GM21786 (cell line): Measurements from ENCODE around the gene MAP2K2.

Experiments
- ATAC-seq: cut with Tn5 transposase; IDR thresholded peaks from one replicate; pipeline ENCODE4 v1.9.1; 2021; ENCODE audit not compliant: unreplicated experiment

Gene MAP2K2

DNA sequence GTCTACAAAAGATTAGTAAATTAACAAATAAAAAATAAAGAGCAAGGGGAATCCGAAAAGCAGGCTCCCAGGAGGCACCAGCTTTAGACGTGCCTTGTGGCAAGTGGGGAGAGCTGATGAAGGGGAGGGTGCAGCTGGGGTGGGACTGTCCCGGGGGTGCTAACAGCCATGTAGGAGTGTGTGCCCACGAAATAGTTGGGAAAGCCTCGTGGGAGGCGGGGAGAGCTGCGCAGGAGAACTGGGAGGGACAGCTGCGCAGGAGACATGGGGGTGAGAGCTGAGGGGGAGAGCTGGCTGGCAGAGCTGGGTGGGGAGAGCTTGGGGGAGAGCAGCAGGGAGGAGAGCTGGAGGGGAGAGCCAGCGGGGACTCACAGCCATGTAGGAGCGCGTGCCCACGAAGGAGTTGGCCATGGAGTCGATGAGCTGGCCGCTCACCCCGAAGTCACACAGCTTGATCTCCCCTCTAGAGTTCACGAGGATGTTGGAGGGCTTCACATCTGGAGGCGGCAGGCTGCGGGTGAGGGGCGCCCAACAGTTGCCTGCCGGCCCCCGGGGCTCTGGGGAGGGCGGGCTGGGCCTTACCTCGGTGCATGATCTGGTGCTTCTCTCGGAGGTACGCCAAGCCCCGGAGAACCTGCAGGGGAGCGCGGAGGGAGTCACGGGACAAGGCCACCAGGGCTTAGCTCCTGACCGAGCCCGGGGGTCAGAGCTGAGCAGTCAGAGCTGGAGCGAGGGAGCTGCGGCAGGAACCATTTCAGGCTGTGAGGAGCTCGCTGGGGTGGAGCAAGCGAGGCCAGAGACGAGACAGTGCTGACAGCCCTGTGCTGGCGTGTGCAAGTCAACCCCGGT, 23.1 kb downstream of the MAP2K2 start:
- ATAC-seq: no peak

DNA sequence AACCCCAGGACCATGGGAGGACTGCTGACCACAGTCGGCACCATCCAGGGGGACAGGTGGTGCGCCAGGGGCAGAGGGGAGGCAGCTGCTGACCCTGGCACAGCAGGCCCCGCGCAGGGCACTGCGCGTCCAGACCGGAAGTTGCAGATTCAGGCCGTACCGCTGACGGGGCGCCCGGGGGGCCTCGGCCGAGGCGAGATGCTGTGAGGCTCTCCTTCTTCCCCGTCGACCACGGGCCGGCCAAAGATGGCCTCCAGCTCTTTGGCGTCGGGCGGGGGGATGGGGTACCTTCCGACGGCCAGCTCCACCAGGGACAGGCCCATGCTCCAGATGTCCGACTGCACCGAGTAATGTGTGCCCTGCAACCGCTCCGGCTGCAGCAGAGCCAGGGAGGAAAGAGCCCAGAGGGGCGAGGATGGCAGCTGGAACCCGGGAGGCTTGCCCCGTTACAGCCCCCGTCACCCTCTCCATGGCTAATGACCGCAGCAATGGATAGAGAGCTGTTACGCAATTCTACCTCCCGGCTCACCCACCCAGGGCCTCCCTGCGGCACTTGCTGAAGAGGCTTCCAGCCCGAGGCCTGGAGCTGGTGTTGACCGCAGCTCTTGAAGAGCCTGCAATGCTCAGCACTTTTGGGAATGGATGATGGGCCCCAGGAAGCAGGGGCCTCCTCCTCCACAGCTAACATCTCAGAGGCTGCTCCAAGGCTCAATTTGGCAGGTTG, 24.7 kb downstream of the MAP2K2 start:
- no peak for ATAC-seq

DNA sequence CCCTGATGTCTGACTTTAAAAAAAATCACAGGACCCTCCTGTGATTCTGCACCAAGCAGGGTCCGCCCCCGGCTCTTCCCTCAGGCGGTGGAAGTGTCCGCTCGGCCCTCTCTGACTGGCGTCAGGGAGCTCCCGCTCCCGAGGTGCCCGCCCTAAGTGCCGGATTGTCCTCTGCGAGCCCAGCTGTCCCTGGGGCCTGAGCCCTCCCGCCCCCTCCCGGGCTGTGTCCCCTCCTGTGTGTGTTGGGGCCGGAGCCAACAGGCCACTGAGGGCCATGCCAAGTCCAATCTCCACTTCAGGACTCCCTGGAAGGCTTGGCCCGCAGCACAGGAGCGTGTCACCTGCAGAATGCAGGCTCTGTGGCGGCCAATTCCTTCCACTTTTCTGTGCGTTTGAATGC, 25.4 kb downstream of the MAP2K2 start:
- no peak for ATAC-seq

DNA sequence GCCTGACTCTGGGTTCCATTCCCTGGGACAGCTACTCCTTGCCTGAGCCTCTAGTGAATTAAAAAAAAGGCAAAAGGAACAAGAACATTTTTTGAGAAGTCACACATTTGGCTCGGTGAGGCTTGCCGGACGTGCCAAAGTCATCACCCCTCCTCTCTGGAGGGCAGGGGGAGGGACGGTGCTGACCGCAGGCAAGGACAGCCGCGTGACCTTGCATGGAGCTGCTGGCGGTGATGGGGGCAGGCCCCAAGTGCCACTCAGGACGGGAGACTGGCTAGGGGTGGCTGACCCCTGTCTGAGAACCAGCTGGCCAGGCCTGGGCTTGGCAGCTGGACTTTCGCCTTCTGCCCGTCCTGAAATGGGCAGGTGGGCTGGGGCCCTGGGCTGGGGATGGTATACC, 26.4 kb downstream of the MAP2K2 start:
- ATAC-seq: no peak

DNA sequence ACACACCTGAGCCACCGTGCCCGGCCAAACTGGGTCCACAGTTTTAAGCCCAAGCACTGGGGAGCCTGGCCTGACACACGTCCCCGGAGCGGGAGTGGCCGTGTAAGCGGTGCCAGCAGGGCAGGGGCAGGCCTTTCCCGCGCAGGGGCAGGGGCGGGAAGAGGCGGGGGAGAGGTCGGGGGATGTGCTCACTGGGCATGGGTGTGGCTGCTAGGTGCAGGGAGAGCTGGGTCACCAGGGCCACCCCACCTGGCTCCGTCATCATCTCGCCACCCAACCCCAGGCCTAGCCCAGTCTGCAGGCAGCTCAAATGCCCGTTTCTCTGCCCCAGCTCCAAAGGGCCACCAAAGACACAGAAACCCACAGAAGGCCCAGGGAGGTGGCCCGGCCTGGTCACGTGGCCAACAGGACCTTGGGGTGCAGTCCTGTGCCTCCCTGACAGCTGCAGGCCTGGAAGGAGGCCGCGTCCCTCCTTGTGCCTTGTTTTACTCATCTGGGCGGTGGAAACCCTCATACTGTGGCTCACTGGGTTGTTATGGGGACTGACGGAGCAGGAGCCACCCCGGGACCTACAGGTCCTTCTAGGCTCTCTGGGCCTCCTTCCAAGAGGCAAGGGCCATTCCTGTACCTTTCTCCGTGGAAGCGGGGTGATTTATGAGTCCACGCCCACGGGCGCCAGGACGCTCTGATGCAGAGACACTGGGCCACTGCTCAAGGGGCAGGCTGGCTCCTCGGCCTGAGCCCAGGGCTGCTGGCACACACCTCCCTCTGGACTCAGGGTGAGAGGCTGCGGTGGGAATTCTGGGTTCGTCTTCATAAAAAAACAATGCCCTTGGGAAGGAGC, 27.7 kb downstream of the MAP2K2 start:
- ATAC-seq: no peak

DNA sequence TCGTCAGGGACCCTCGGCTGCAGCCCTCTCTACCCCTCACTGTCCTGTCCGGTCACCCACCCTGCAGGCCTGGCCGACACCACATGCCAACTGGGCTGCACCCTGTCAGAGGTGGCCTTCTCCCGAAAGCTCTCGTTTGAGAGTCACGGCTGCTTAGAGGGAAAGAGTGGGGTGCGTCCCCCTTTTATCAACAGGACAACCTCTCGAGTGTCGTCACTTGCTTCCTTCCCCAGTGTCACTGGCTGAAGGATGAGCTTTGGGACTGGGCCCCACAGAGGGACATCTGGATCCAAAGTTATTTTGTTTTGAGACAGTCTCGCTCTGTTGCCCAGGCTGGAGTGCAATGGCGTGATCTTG, 28.5 kb downstream of the MAP2K2 start:
- no peak for ATAC-seq

DNA sequence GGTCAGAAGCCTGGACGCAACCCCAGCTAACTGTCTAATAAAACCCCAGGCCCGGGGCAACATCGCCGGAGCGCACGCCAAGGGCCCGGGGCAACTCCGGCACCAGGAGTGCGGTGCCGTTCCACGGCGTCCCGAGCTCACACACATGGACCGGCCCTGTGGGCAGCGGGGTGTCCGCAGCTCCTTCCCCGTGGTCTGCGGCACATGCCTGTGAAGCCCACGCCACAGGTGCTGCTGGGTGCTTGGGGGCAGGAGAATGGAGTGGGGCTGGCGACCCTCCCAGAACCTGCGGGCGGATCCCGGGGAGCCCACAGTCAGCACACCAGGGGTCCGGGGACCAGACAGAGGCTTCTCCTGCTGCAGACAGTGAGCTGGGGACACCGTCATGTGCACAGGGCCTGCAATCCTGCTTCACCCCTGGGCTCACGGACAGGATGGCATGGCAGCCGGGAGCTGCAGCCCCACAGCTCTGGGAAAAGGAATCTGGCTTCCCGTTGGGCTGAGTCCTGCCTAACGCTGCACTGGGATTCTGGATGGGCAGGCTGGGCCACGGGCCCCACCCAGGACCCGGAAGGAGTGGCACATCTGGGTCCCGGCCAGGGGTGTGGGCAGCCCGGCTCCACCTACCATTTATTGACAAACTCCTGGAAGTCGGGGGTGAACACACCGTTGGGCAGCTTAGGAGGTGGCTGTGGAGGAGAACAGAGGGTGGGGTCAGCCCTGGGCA, 29.0 kb downstream of the MAP2K2 start:
- no peak for ATAC-seq

DNA sequence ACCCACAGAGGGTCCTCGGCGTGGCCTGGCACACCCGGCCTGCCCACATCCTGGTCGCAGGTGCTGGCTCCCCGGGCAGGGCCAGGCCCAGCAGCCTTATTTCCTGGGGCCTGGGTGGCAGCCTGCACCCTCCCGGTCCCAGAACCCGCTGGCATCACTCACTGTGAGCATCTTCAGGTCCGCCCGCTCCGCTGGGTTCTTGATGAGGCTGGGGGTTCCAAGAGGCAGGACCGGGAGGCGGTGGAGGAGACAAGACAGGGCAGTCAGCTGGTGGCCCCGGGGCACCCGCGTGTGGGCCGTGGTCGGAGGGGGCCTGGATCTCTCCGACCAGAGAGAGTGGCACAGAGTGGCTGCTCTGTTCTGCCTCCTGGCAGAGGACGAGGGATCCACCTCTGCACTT, 29.6 kb downstream of the MAP2K2 start:
- no peak for ATAC-seq

DNA sequence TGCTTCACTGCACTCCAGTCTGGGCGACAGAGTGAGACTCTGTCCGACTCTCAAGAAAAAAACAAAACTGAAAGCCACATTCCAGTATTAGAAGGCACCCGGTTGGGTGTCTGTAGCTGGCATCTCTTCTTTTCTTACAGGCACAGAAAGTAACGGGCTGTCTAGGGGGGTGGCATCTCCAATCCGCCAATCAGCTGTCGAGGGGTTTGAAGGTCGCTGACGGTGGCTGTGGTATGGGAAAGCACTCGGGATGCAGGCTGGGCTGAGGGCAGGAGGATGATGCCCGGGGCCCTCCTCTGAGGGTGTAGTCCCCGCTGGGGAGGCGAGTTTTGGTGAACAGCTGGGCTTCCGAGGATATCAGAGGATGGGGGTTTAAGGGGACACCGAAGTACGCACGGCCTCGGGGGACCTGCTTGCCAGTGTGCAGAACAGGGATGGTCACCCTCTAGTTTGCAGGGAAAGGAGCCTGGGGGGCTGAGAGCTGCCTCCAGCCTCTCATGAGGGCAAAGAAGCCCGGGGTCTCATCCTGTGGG, 30.2 kb downstream of the MAP2K2 start:
- ATAC-seq: no peak

DNA sequence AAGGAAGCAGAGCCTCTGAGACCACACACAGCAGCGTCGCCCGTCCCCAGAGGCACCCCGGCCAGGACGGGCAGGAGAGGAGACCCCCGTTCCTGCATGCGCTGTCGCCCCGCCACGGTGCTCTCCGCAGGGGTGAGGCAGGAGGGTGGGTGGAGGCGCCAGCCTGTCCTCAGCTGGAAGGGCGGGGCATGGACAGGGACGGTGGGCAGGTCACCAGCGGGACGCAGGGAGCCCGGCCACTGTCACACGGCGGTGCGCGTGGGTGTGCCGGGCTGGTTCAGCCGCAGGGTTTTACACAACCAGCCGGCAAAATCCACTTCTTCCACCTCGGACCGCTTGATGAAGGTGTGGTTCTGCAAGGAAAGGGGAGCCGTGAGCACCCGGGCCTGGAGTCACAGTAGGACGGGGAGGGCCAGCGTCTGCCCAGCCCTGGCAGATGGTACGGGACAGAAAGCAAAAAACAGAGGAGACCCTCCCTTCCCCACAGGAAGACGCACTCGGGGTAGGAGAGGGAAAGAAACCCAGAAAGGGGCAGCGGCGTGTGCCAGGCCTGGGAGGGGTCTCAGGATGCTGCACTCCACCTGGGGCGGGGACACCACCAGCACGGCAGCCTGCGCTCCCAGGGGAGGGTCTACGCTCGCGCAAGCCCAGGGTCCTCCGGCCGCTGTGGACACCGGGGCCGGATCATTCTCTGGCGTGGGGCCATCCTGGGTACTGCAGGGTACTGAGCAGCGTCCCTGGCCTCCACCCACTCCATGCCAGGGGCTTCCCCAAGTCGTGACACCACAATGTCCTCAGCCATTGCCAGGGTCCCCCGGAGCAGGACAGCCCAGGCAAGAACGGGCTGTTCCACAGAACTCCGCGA, 33.3 kb downstream of the MAP2K2 start:
- ATAC-seq: no peak

DNA sequence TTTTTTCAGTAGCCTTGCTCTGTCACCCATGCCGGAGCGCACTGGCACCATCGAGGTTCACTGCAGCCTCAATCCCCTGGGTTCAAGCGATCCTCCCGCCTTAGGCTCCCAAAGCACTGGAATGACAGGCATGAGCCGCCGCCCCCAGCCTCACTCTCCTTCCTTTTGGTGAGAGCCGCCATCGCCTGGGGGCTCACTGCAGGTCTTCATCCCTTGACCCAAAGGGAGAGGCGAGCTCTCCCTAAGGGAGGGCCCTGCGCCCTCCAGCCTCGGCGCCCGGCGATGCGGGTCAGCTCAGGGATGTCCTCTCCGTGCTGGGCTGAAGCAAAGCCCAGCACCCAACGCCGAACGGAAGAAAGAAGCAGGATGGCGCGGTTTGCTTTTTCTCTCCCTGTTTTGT, 34.0 kb downstream of the MAP2K2 start:
- ATAC-seq: no peak

DNA sequence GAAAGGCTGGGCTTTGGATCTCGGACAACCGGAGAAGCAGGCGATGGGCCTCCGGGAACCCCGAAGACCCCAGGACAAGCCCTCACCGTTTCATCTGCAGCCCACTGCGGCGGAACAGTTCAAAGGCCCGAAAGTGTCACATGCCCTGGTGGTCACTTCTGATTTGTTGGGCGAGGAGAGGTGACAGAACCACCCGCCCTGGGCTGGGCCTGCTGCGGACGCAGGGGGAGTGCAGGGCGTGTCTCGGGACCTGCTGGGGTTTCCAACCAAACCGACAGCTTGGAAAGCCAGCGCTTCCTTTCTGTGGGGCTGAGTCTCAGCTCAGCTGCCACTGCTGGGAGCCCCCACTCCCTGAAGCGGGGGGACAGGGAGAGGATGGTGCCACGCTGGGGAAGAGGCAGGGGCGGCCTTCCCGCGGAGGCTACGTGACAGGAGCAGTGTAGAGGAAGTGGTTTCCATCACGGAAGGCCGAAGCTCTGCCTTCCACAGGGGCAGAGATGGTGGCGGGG, 34.5 kb downstream of the MAP2K2 start:
- ATAC-seq: peak; percentile 65

DNA sequence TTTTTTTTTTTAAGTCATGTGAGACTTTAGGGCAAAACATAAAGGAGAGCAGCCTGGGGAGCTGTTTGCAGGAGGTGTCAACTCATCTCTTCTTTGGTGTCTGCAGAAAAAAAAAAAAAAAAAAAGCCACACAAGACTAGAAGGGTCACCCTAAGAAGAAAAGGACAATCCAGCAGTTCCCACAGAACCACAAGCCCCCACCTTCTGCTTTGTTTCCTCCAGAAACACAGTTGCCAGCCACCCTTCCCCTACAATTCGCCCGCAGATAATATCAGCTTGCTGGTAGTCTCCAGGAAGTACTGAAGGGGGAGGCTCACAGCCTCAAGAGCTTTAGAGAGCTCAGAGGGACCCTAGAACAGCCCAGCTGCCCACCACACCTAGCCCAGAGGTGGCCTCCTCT, 34.9 kb downstream of the MAP2K2 start:
- ATAC-seq: peak; percentile 27

DNA sequence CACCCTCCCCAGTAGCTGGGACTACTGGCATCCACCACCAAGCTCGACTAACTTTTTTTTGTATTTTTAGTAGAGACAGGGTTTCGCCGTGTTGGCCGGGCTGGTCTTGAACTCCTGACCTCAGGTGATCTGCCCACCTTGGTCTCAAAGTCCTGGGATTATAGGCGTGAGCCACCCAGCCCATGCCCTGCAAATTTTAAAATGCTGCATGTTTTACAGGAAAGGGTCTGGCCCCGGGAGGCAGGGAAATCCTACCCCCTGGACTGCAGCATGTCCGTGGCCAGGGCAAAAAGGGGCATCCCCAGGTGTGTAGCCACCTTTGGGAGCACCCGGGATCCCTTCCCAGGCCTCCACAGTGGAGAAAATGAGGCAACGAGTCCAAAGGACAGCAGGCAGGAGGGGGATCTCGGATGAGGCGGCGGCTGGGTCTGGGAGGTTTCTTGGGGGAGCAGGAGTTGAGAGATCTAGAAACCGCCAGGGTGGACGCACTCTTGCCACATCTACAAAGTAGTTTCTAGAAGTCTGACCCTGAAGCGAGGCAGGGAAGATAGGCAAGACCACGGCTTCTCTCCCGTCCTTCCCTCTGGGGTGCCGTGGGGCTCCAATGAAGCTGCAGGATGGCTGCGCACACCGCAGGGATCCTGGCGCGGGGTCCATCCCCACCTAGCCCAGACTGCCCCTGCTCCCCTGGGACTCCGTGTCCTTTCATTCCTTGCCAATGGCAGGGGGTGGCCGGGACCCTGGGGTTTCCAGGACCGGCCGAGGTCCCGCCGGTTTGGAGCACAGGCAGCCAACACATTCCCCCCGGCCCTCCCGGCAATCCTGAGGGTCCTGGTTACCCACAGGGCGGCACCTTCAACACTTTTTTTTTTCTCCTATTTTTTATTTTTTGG, 35.9 kb downstream of the MAP2K2 start:
- ATAC-seq: no peak

DNA sequence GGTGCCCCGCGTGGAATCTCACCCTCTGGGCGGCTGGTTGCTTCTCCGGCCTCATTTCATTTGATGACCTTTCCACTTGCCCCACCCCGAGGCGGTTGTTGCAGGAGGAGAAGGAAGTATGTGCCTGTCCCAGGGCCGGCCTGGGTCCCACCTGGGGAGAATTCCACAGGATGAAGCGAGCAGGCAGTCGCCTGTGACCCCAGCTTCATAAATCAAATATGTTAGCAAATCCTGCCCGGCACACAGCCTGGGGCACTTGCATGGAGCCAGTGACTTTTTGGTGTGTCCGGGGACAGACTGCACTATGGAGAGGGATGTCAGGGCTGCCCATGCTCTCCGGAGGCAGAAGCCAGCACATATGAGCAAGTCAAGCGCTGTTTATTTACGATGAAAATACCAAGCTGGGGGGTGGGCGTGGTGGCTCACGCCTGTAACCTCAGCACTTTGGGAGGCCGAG, 37.5 kb downstream of the MAP2K2 start:
- ATAC-seq: no peak

DNA sequence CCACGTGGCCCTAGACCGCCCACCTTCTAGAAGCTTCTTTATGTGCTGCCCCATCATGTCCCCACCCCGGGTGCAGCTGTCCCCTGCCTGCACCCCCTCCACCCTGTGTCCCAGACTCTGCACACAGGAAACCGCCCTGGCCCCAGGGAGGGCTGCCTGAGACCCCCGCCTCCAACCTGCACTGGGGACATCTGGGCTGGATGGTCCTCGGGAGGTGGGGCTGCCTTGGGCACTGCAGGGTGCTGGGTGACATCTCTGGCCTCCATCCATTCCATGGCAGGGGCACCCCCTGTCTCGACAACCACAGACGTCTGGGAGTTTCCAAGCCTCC, 39.4 kb downstream of the MAP2K2 start:
- no peak for ATAC-seq

DNA sequence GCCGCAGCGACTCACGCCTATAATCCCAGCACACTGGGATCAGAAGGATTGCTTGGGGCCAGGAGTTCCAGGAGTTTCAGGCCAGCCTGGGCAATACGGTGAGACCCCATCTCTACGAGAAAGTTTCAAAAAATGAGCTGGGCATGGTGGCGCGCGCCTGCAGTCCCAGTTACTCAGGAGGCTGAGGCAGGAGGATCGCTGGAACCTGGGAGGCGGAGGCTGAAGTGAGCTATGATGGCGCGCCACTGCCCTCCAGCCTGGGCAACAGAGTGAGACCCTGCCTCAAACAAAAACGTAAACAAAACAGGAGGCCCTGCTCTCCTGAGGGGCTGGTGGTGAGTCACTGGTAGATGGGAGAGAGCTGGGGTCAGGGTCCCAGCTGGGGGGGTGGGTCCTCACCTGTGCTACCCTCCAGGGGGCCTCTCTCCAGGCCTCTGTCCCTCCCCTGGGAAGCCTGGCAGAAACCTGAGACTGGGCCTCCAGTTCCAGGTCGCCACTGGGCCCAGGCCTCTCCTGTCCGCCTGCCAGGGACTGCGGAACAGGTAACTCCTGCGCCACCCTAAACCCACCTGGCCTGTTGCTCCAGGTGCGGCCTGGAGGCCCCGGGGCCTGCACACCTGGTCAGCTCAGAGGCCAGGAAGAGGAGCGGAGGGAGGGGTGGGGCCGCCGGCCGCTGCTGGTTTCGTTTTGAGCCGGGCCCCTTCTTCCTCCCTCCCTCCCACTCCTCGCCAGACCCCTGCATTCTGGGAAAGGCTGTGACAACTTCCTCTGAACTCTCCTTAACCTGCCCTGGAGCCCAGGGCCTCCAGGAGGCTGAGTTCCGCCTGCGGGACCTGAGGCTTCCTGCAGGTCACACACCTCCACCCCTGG, 40.0 kb downstream of the MAP2K2 start:
- no peak for ATAC-seq

DNA sequence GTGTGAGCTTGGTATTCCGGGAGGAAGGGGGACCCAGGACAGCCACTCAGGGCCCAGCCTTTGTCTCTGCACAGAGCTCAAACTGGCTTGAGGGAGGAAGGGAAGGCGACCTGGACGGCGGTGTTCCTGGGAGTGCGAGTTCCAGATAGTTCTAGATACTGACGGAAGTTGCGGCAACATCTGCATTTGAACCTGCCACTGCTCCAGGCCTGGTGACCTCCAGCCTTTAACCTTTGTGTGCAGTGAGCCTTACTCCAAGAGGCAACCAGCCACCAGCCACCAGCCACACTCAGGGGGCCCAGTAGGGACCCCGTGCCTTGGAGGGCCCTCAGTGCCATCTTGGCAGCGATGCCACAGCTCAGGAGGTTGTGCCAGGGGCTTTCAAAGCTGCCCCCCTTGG, 41.8 kb downstream of the MAP2K2 start:
- no peak for ATAC-seq
